Immature natural killer cell (primary cell): ENCODE measurements around the gene CCL8. TPM values are rescaled to one million over a fixed set of nuclear protein-coding genes. Genes with fewer than 3 reads are reported as not detected.

ENCODE experiments used
- DNase-seq, 3 donors: peaks; one replicate each; pipeline ENCODE4 v3.0.0; 2022; ENCODE audit warnings: mixed read lengths in 1 of 3
- H3K27ac Mint-ChIP-seq, 6 donors: one replicate each; pipeline ENCODE4 v1.8.0; 2020; ENCODE audit warnings: mixed read lengths in 6 of 6, mild to moderate bottlenecking in 5 of 6, inconsistent platforms in 4 of 6, moderate library complexity in 3 of 6
- H3K27me3 Mint-ChIP-seq, 3 donors: one replicate each; pipeline ENCODE4 v1.8.0; 2020 to 2021; ENCODE audit warnings: low read depth in 3 of 3, mild to moderate bottlenecking in 3 of 3, mixed read lengths in 3 of 3, moderate library complexity in 3 of 3, inconsistent platforms in 1 of 3
- H3K36me3 Mint-ChIP-seq, 3 donors: one replicate each; pipeline ENCODE4 v1.8.0; 2020; ENCODE audit warnings: mixed read lengths in 3 of 3, inconsistent platforms in 2 of 3, mild to moderate bottlenecking in 2 of 3
- H3K4me1 Mint-ChIP-seq, 2 donors: one replicate each; pipeline ENCODE4 v1.8.0; 2020; ENCODE audit warnings: inconsistent platforms in 2 of 2, mild to moderate bottlenecking in 2 of 2, mixed read lengths in 2 of 2, moderate library complexity in 1 of 2
- H3K4me3 Mint-ChIP-seq, 5 donors: one replicate each; pipeline ENCODE4 v1.8.0; 2020; ENCODE audit warnings: mild to moderate bottlenecking in 5 of 5, mixed read lengths in 5 of 5, inconsistent platforms in 3 of 5, moderate library complexity in 3 of 5
- H3K9me3 Mint-ChIP-seq, 6 donors: one replicate each; pipeline ENCODE4 v1.8.0; 2020; ENCODE audit warnings: mild to moderate bottlenecking in 6 of 6, mixed read lengths in 6 of 6, inconsistent platforms in 4 of 6, moderate library complexity in 3 of 6
- polyA plus RNA-seq, 3 donors: library from polyadenylated mRNA; unstranded; fragments of 300-500 nt; fragmentation: Illumina TruSeq; gene quantifications; one replicate each; pipeline ENCODE4 v1.2.3, GENCODE V29; 2021

The CCL8 gene
- polyA plus RNA-seq, 3 donors from 2014 or later = not detected

- Mint-ChIP-seq H3K9me3 (no peaks in the 10 kb centered on the region), H3K4me1 (no peaks in the 10 kb centered on the region), H3K27me3 (peaks cover 4 to 10% (median 10%) of the 10 kb centered on the region in 3 donors), H3K4me3 (no peak overlapping the region), H3K36me3 (no peaks in the 10 kb centered on the region), H3K27ac (no peak overlapping the region)
- no peak for DNase-seq
Observed at GRCh38 chr17:34341916-34342315, 22.7 kb downstream of the CCL8 start.

- Mint-ChIP-seq H3K9me3 (no peaks in the 10 kb centered on the region), H3K36me3 (no peaks in the 10 kb centered on the region)
Observed at GRCh38 chr17:34347063-34347462, 27.8 kb downstream of the CCL8 start.

GRCh38 chr17:34349751-34350150 is 30.5 kb downstream of the CCL8 start:
- Mint-ChIP-seq H3K36me3 (no peaks in the 10 kb centered on the region), H3K4me3 (no peak overlapping the region), H3K9me3 (no peaks in the 10 kb centered on the region), H3K4me1 (no peaks in the 10 kb centered on the region), H3K27ac (no peak overlapping the region), H3K27me3 (peaks cover under 1 to 2% (median 1%) of the 10 kb centered on the region in 3 donors)
- no peak for DNase-seq

More at GRCh38 chr17:34347063-34347462, 27.8 kb downstream of the CCL8 start:
- Mint-ChIP-seq H3K27me3 (peaks cover 0 to 2% (median 1%) of the 10 kb centered on the region in 3 donors), H3K4me1 (no peaks in the 10 kb centered on the region), H3K4me3 (no peak overlapping the region), H3K27ac (no peak overlapping the region)
- no peak for DNase-seq

GRCh38 chr17:34351096-34351495 is 31.9 kb downstream of the CCL8 start:
- Mint-ChIP-seq H3K27me3 (peaks cover 1 to 3% (median 2%) of the 10 kb centered on the region in 3 donors), H3K4me3 (no peak overlapping the region), H3K4me1 (no peaks in the 10 kb centered on the region), H3K36me3 (no peaks in the 10 kb centered on the region), H3K9me3 (no peaks in the 10 kb centered on the region), H3K27ac (no peak overlapping the region)
- no peak for DNase-seq

GRCh38 chr17:34352191-34352590 is 33.0 kb downstream of the CCL8 start:
- no peaks in the 10 kb centered on the region for H3K9me3 Mint-ChIP-seq
- no peak overlapping the region for H3K27ac Mint-ChIP-seq
- H3K27me3 Mint-ChIP-seq = peaks cover 1 to 3% (median 2%) of the 10 kb centered on the region in 3 donors
- no peak overlapping the region for H3K4me3 Mint-ChIP-seq
- no peak for DNase-seq
- no peaks in the 10 kb centered on the region for H3K36me3 Mint-ChIP-seq
- no peaks in the 10 kb centered on the region for H3K4me1 Mint-ChIP-seq

GRCh38 chr17:34354637-34355036 is 35.4 kb downstream of the CCL8 start:
- Mint-ChIP-seq H3K36me3 (no peaks in the 10 kb centered on the region), H3K4me1 (no peaks in the 10 kb centered on the region), H3K4me3 (no peak overlapping the region), H3K27ac (no peak overlapping the region), H3K27me3 (peaks cover 2 to 3% (median 3%) of the 10 kb centered on the region in 3 donors), H3K9me3 (no peaks in the 10 kb centered on the region)
- no peak for DNase-seq

- Mint-ChIP-seq H3K36me3 (no peaks in the 10 kb centered on the region), H3K27me3 (peaks cover 2 to 3% (median 3%) of the 10 kb centered on the region in 3 donors), H3K27ac (no peak within 1 kb of the TSS), H3K4me3 (no peak within 1 kb of the TSS), H3K9me3 (no peaks in the 10 kb centered on the region), H3K4me1 (no peaks in the 10 kb centered on the region)
- DNase-seq = no peak
Observed at GRCh38 chr17:34356194-34356593, 37.0 kb downstream of the CCL8 start, which contains the start of gene CCL13. TSS of gene CCL13 (plus strand) at chr17:34356480. CDS start at chr17:34356527, 47 bp downstream.

GRCh38 chr17:34357398-34357797 is 38.2 kb downstream of the CCL8 start:
- Mint-ChIP-seq H3K4me1 (no peaks in the 10 kb centered on the region), H3K27me3 (peaks cover 2 to 4% (median 3%) of the 10 kb centered on the region in 3 donors), H3K36me3 (no peaks in the 10 kb centered on the region), H3K9me3 (no peaks in the 10 kb centered on the region), H3K27ac (no peak overlapping the region), H3K4me3 (no peak overlapping the region)
- DNase-seq = no peak

GRCh38 chr17:34358631-34359030 is 39.4 kb downstream of the CCL8 start:
- no peaks in the 10 kb centered on the region for H3K9me3 Mint-ChIP-seq
- H3K4me1 Mint-ChIP-seq = peaks cover 3 to 10% of the 10 kb centered on the region in 2 donors
- no peaks in the 10 kb centered on the region for H3K36me3 Mint-ChIP-seq
- DNase-seq = no peak
- H3K27ac Mint-ChIP-seq = no peak overlapping the region
- H3K4me3 Mint-ChIP-seq = no peak overlapping the region
- peaks cover 0 to 6% (median 4%) of the 10 kb centered on the region in 3 donors for H3K27me3 Mint-ChIP-seq

- Mint-ChIP-seq H3K4me3 (no peak overlapping the region), H3K36me3 (no peaks in the 10 kb centered on the region)
- no peak for DNase-seq
Observed at GRCh38 chr17:34360601-34361270, 41.5 kb downstream of the CCL8 start.

GRCh38 chr17:34361478-34362061 is 42.3 kb downstream of the CCL8 start:
- H3K27ac Mint-ChIP-seq = no peak overlapping the region
- H3K9me3 Mint-ChIP-seq = no peaks in the 10 kb centered on the region
- H3K27me3 Mint-ChIP-seq = peaks cover 0 to 3% (median 2%) of the 10 kb centered on the region in 3 donors
- peak; percentile 25 to 36 (median 35) for DNase-seq
- H3K36me3 Mint-ChIP-seq = no peaks in the 10 kb centered on the region
- H3K4me1 Mint-ChIP-seq = peaks cover 5 to 19% of the 10 kb centered on the region in 2 donors
- H3K4me3 Mint-ChIP-seq = no peak overlapping the region

More at GRCh38 chr17:34360601-34361270, 41.5 kb downstream of the CCL8 start:
- H3K9me3 Mint-ChIP-seq = no peaks in the 10 kb centered on the region
- H3K27ac Mint-ChIP-seq = no peak overlapping the region
- H3K4me1 Mint-ChIP-seq = peaks cover 5 to 18% of the 10 kb centered on the region in 2 donors
- peaks cover 0 to 3% (median 2%) of the 10 kb centered on the region in 3 donors for H3K27me3 Mint-ChIP-seq

- Mint-ChIP-seq H3K9me3 (no peaks in the 10 kb centered on the region), H3K4me3 (no peak within 1 kb of the TSS), H3K4me1 (peaks cover 5 to 19% of the 10 kb centered on the region in 2 donors), H3K36me3 (no peaks in the 10 kb centered on the region), H3K27ac (peak within 1 kb of the TSS in 1 of 6 donors; percentile 22), H3K27me3 (peaks cover 0 to 3% (median 2%) of the 10 kb centered on the region in 3 donors)
- no peak for DNase-seq
Observed at GRCh38 chr17:34363183-34363661, 44.0 kb downstream of the CCL8 start, which contains the start of gene CCL1. TSS of gene CCL1 (minus strand) at chr17:34363233. CDS start at chr17:34363161, 72 bp downstream.

- no peak for DNase-seq
- peaks cover 0 to 2% (median 1%) of the 10 kb centered on the region in 3 donors for H3K27me3 Mint-ChIP-seq
- H3K4me3 Mint-ChIP-seq = no peak overlapping the region
- no peak overlapping the region for H3K27ac Mint-ChIP-seq
- no peaks in the 10 kb centered on the region for H3K9me3 Mint-ChIP-seq
- no peaks in the 10 kb centered on the region for H3K36me3 Mint-ChIP-seq
- peaks cover 5 to 19% of the 10 kb centered on the region in 2 donors for H3K4me1 Mint-ChIP-seq
Observed at GRCh38 chr17:34364751-34365150, 45.5 kb downstream of the CCL8 start.

GRCh38 chr17:34365340-34365739 is 46.1 kb downstream of the CCL8 start:
- H3K4me3 Mint-ChIP-seq = no peak overlapping the region
- peaks cover 0 to 2% (median 1%) of the 10 kb centered on the region in 3 donors for H3K27me3 Mint-ChIP-seq
- no peaks in the 10 kb centered on the region for H3K9me3 Mint-ChIP-seq
- H3K27ac Mint-ChIP-seq = no peak overlapping the region
- peaks cover 5 to 19% of the 10 kb centered on the region in 2 donors for H3K4me1 Mint-ChIP-seq
- H3K36me3 Mint-ChIP-seq = no peaks in the 10 kb centered on the region
- DNase-seq = no peak
